GM12878 (cell line): ENCODE data around the gene ITSN1. TPM values are rescaled to one million over a fixed set of nuclear protein-coding genes. Genes with fewer than 3 reads are reported as not detected.

Source experiments
- ATAC-seq: fragments of 200-7000 bp; cut with Tn5 transposase; 3 replicates; pipeline ENCODE4 v1.9.1; 2020; ENCODE audit warnings: mild to moderate bottlenecking, moderate library complexity
- BruUV-seq: library from RNA; stranded (reverse); fragments of 400-500 nt; replicated peaks from 2 replicates; lab custom pipeline; 2021; lab: Mats Ljungman, UMichigan
- CTCF ChIA-PET: fragments of 300-600 bp; sonication (Branson Sonifier 250); formaldehyde crosslinking; extraction: SDS; loops from one replicate; lab custom pipeline; 2021; ENCODE audit warnings: inconsistent platforms; lab: Yijun Ruan, JAX
- POLR2A ChIA-PET: fragments of 350-600 bp; formaldehyde crosslinking; extraction: SDS; loops from one replicate; lab custom pipeline; 2021; ENCODE audit warnings: inconsistent platforms; lab: Charles Lee
- RAD21 ChIA-PET: fragments of 300-600 bp; sonication (Branson Sonifier 250); formaldehyde crosslinking; loops from one replicate; lab custom pipeline; 2023; ENCODE audit warnings: antibody characterized with exemption; ENCODE audit not compliant: unreplicated experiment; lab: Charles Lee
- SMC1A ChIA-PET: fragments of 300-600 bp; sonication (Branson Sonifier 250); formaldehyde crosslinking; loops from one replicate; lab custom pipeline; 2023; ENCODE audit not compliant: unreplicated experiment, uncharacterized antibody; lab: Charles Lee
- DNase-seq: peaks from one replicate; pipeline ENCODE4 v3.0.0-alpha.2; 2011; ENCODE audit warnings: low read depth, low spot score
- FAIRE-seq: peaks from 3 replicates; lab custom pipeline; 2011; peaks lifted over from hg19 to GRCh38; lab: Jason Lieb, UNC
- H2AFZ ChIP-seq: 2 replicates; pipeline ENCODE4 v1.6.0; 2011; ENCODE audit warnings: low read depth, low read length, control low read depth; ENCODE audit not compliant: control insufficient read depth
- H3K27ac ChIP-seq: 2 replicates; pipeline ENCODE4 v1.5.1; 2011; ENCODE audit warnings: control low read depth; ENCODE audit not compliant: control insufficient read depth, insufficient read depth
- H3K27me3 ChIP-seq, 2 experiments: replicated peaks in 1 of 2; 2 replicates each; pipeline versions ENCODE4 v1.6.0 to v1.6.1; 2011; ENCODE audit warnings: low read length in 1 of 2; ENCODE audit not compliant: control insufficient read depth in 2 of 2, insufficient read depth in 2 of 2
- H3K36me3 ChIP-seq, 2 experiments: 2 replicates each; pipeline ENCODE4 v1.5.1; 2011; ENCODE audit warnings: low read length in 1 of 2; ENCODE audit not compliant: control insufficient read depth in 2 of 2, insufficient read depth in 2 of 2
- H3K4me1 ChIP-seq: 2 replicates; pipeline ENCODE4 v1.6.1; 2011; ENCODE audit warnings: mild to moderate bottlenecking, low read length, moderate library complexity, mixed read lengths; ENCODE audit not compliant: control insufficient read depth, insufficient read depth
- H3K4me2 ChIP-seq: 2 replicates; pipeline ENCODE4 v1.6.0; 2011; ENCODE audit warnings: control low read depth; ENCODE audit not compliant: control insufficient read depth, insufficient read depth
- H3K4me3 ChIP-seq: fragments of 200-600 bp; sonication (generic); 2 replicates; pipeline ENCODE4 v1.5.1; 2016
- H3K79me2 ChIP-seq: 2 replicates; pipeline ENCODE4 v1.6.0; 2011; ENCODE audit warnings: low read length; ENCODE audit not compliant: control insufficient read depth, insufficient read depth
- H3K9ac ChIP-seq: 2 replicates; pipeline ENCODE4 v1.8.0; 2011; ENCODE audit warnings: low read length, control low read depth, mixed read lengths; ENCODE audit not compliant: control insufficient read depth, insufficient read depth
- H3K9me3 ChIP-seq: replicated peaks from 3 replicates; pipeline ENCODE4 v1.5.1; 2011; ENCODE audit warnings: mild to moderate bottlenecking, low read length; ENCODE audit not compliant: control insufficient read depth, insufficient read depth
- H4K20me1 ChIP-seq: 2 replicates; pipeline ENCODE4 v1.6.0; 2011; ENCODE audit not compliant: control insufficient read depth, insufficient read depth
- EGR1 ChIP-seq, 2 experiments: IDR thresholded peaks; 1 replicate in 1 of 2; 2 replicates in 1 of 2; pipeline ENCODE4 v1.6.1; 2011 to 2012; ENCODE audit warnings: low read depth in 2 of 2, low read length in 2 of 2, borderline replicate concordance in 1 of 2, mild to moderate bottlenecking in 1 of 2, moderate library complexity in 1 of 2
- NBN ChIP-seq: fragments of 450-650 bp; IDR thresholded peaks from 2 replicates; pipeline ENCODE4 v1.6.1; 2016
- RAD21 ChIP-seq: IDR thresholded peaks from 2 replicates; pipeline ENCODE4 v1.6.1; 2011; ENCODE audit warnings: mild to moderate bottlenecking, low read depth, low read length, moderate library complexity; ENCODE audit not compliant: insufficient read depth
- SMARCA5 ChIP-seq: fragments of 450-650 bp; IDR thresholded peaks from 2 replicates; pipeline ENCODE4 v1.6.1; 2017; ENCODE audit warnings: mild to moderate bottlenecking
- SMC3 ChIP-seq: IDR thresholded peaks from 2 replicates; pipeline ENCODE4 v1.6.1; 2011; ENCODE audit warnings: low read length, improper control_type of control experiment, borderline replicate concordance
- ZNF622 ChIP-seq: fragments of 450-650 bp; IDR thresholded peaks from 2 replicates; pipeline ENCODE4 v1.6.1; 2017; ENCODE audit warnings: mild to moderate bottlenecking, inconsistent platforms
- WGBS: methylation state at CpG from one replicate; pipeline ENCODE4 v1.1.6; 2016; ENCODE audit warnings: low lambda C conversion rate; ENCODE audit not compliant: insufficient replicate concordance, insufficient coverage; ENCODE audit errors: missing lambda C conversion rate; 5-methylcytosine and 5-hydroxymethylcytosine counted together
- in situ Hi-C: fragments of 300-500 bp; cut with MboI; formaldehyde crosslinking; loops from 9 replicates; pipeline ENCODE4 v1.14.3; 2018; ENCODE audit warnings: mixed read lengths
- intact Hi-C: fragments of 100-400 bp; cut with micrococcal nuclease; formaldehyde crosslinking; loops from one replicate; pipeline ENCODE4 v1.14.2; 2022; ENCODE audit not compliant: unreplicated experiment
- polyA plus RNA-seq, 11 experiments: library from polyadenylated mRNA; depleted of rRNA in 4 of 11; unstranded in 6 of 11; stranded (reverse) in 5 of 11; fragments of >200 nt; fragmentation: Nextera tagmentation in 4 of 11; fragmentation: Illumina TruSeq in 1 of 11; extraction: Ambion mirVana in 4 of 11; extraction: Trizol in 1 of 11; gene quantifications; 1 replicate in 1 of 11; 2 replicates in 10 of 11; pipeline versions ENCODE4 v1.2.1 to v1.2.3, GENCODE V29; 2011 to 2016; ENCODE audit warnings: inconsistent platforms in 2 of 11, missing spikeins in 2 of 11, low read depth in 1 of 11
- total RNA-seq, 4 experiments: library from RNA; depleted of rRNA in 3 of 4; stranded (reverse); fragments of >200 nt in 3 of 4; fragmentation: Illumina TruSeq in 1 of 4; extraction: Trizol in 1 of 4; gene quantifications; 2 replicates each; pipeline versions ENCODE4 v1.2.1 to v1.2.3, GENCODE V29; 2013 to 2021
- TF ChIP-seq, protein P1 (sequence below), 3 experiments: IDR thresholded peaks in 2 of 3; conservative IDR thresholded peaks in 1 of 3; 2 replicates each; pipeline ENCODE4 v1.5.1; 2011; ENCODE audit warnings: low read depth in 3 of 3, low read length in 3 of 3, mild to moderate bottlenecking in 3 of 3, control low read depth in 2 of 3, moderate library complexity in 2 of 3, inconsistent platforms in 1 of 3, mixed read lengths in 1 of 3; ENCODE audit not compliant: control insufficient read depth in 2 of 3, insufficient read depth in 1 of 3; ENCODE audit errors: extremely low read depth in 1 of 3

Gene ITSN1
- total and polyA plus RNA-seq, 10 of the 15 experiments (the other 5 are each of a cell fraction or from before 2014, with no cell fraction given): 0.89 to 10.6 (median 4.8) TPM

- ChIA-PET SMC1A (no interaction called here), CTCF (interaction anchor here (0.7 to 1.5 kb wide), 2 partner anchors 257 to 289 kb away, joined by 3 to 4 read pairs; no protein-coding TSS in a partner anchor), POLR2A (no interaction called here), RAD21 (no interaction called here)
- DNase-seq (no peak), ATAC-seq (peak; percentile 94), FAIRE-seq (peak; percentile 7)
- H3K27ac ChIP-seq: no peak overlapping the region
- H3K79me2 ChIP-seq: no peaks in the 10 kb centered on the region
- H3K4me3 ChIP-seq: no peak overlapping the region
- no peaks in the 10 kb centered on the region for H4K20me1 ChIP-seq
- intact Hi-C loops: no loop called here
- H2AFZ ChIP-seq: no peak overlapping the region; the same call in 1 of the 2 replicates
- BruUV-seq: no TSS peak
- TF ChIP-seq RAD21: peak; percentile 61
- TF ChIP-seq, protein P1, sequence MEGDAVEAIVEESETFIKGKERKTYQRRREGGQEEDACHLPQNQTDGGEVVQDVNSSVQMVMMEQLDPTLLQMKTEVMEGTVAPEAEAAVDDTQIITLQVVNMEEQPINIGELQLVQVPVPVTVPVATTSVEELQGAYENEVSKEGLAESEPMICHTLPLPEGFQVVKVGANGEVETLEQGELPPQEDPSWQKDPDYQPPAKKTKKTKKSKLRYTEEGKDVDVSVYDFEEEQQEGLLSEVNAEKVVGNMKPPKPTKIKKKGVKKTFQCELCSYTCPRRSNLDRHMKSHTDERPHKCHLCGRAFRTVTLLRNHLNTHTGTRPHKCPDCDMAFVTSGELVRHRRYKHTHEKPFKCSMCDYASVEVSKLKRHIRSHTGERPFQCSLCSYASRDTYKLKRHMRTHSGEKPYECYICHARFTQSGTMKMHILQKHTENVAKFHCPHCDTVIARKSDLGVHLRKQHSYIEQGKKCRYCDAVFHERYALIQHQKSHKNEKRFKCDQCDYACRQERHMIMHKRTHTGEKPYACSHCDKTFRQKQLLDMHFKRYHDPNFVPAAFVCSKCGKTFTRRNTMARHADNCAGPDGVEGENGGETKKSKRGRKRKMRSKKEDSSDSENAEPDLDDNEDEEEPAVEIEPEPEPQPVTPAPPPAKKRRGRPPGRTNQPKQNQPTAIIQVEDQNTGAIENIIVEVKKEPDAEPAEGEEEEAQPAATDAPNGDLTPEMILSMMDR (IDR thresholded peaks at IDR 0.05 in 2 of 3, conservative IDR thresholded peaks at IDR 0.05 in 1 of 3; ENCODE audit: control insufficient read depth in 2 of 3, extremely low read depth in 1 of 3, insufficient read depth in 1 of 3, low read depth in 3 of 3, low read length in 3 of 3): peak; percentile 57 to 61 (median 59); a peak in 5 of 6 replicates
- no peak for TF ChIP-seq ZNF622
- TF ChIP-seq SMARCA5: no peak
- TF ChIP-seq NBN: no peak
- peak in 1 of 2 experiments; percentile 55; a peak in 1 of 3 replicates for TF ChIP-seq EGR1 (IDR thresholded peaks at IDR 0.05; ENCODE audit: borderline replicate concordance in 1 of 2, low read depth in 2 of 2, low read length in 2 of 2)
- TF ChIP-seq SMC3: peak; percentile 30; the same call in 1 of the 2 replicates
- WGBS: 20% methylated on average over 20 of the region's 20 CpGs
- in situ Hi-C loops: no loop called here
- H3K9me3 ChIP-seq: no peaks in the 10 kb centered on the region
- no peaks in the 10 kb centered on the region for H3K27me3 ChIP-seq
- H3K4me1 ChIP-seq: no peaks in the 10 kb centered on the region
- H3K36me3 ChIP-seq: no peaks in the 10 kb centered on the region
- no peak overlapping the region for H3K9ac ChIP-seq
- peak overlapping the region; percentile 48; the same call in 1 of the 2 replicates for H3K4me2 ChIP-seq
Measured at GRCh38 chr21:33894736-33895288, 252.5 kb downstream of the ITSN1 start.
